OCI-LY1 (cell line): Measurements from ENCODE around the gene NXN.

ENCODE experiments used
- EZH2 ChIP-seq: fragments of 200-600 bp; sonication (generic), shearing (Covaris generic); IDR thresholded peaks from 2 replicates; pipeline ENCODE4 v1.8.0; 2017; ENCODE audit warnings: borderline replicate concordance, mixed run types, mild to moderate bottlenecking, antibody characterized with exemption, low read length, moderate library complexity, mixed read lengths
- TF ChIP-seq, protein P1 (sequence below): fragments of 200-600 bp; sonication (generic), shearing (Covaris generic); IDR thresholded peaks from 2 replicates; pipeline ENCODE4 v1.5.1; 2017; ENCODE audit warnings: mild to moderate bottlenecking, antibody characterized with exemption, low read length, moderate library complexity, mixed read lengths

DNA sequence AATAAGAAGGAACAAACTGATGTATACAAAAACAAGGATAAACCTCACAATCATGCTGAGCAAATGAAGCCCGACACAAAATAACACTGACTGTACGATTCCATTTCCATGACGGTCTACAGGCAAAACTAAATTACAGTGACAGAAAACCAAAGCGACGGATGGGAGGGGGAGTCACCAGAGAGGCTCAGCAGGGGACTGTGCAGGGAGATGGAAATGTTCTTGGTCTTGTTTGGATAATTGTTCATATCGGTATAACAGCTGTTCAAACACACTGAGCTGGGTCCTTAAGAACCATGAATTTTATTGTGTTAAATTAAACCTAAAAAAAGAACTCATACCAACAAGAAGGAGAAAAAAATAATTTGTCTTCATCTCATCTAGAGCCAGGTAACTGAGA, 97.8 kb downstream of the NXN start:
- TF ChIP-seq, protein P1, sequence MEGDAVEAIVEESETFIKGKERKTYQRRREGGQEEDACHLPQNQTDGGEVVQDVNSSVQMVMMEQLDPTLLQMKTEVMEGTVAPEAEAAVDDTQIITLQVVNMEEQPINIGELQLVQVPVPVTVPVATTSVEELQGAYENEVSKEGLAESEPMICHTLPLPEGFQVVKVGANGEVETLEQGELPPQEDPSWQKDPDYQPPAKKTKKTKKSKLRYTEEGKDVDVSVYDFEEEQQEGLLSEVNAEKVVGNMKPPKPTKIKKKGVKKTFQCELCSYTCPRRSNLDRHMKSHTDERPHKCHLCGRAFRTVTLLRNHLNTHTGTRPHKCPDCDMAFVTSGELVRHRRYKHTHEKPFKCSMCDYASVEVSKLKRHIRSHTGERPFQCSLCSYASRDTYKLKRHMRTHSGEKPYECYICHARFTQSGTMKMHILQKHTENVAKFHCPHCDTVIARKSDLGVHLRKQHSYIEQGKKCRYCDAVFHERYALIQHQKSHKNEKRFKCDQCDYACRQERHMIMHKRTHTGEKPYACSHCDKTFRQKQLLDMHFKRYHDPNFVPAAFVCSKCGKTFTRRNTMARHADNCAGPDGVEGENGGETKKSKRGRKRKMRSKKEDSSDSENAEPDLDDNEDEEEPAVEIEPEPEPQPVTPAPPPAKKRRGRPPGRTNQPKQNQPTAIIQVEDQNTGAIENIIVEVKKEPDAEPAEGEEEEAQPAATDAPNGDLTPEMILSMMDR = no peak
- TF ChIP-seq EZH2 = no peak
